ENCODE results near the gene CTNND2. TPM values are rescaled to one million over a fixed set of nuclear protein-coding genes. Genes with fewer than 3 reads are reported as not detected.

Gene CTNND2
- total RNA-seq, 2 donors from 2014 or later: not detected

- Histone ChIP-seq H3K27ac (no peak overlapping the region), H3K4me1 (ENCODE audit: control insufficient read depth in 1 of 2, low read depth in 2 of 2) (no peaks in the 10 kb centered on the region), H3K27me3 (replicated peaks; ENCODE audit: insufficient read depth) (no peaks in the 10 kb centered on the region), H3K9me3 (no peaks in the 10 kb centered on the region), H3K4me3 (no peak overlapping the region), H3K36me3 (no peaks in the 10 kb centered on the region)
- no peak for ATAC-seq (ENCODE audit: insufficient number of reproducible peaks, low FRiP score, low read depth)
- no peak for DNase-seq (ENCODE audit: low spot score)
- TF ChIP-seq CTCF (IDR thresholded peaks at IDR 0.05): no peak
These were observed 691.5 kb downstream of the CTNND2 start for GRCh38 chr5:11212706-11213105.

- DNase-seq (ENCODE audit: low spot score) (no peak), ATAC-seq (ENCODE audit: insufficient number of reproducible peaks, low FRiP score, low read depth) (no peak)
- Histone ChIP-seq H3K4me1 (ENCODE audit: control insufficient read depth in 1 of 2, low read depth in 2 of 2) (no peaks in the 10 kb centered on the region), H3K36me3 (no peaks in the 10 kb centered on the region), H3K4me3 (no peak overlapping the region), H3K9me3 (no peaks in the 10 kb centered on the region), H3K27ac (no peak overlapping the region), H3K27me3 (replicated peaks; ENCODE audit: insufficient read depth) (no peaks in the 10 kb centered on the region)
- TF ChIP-seq CTCF (IDR thresholded peaks at IDR 0.05): no peak
These were observed 706.5 kb downstream of the CTNND2 start for GRCh38 chr5:11197726-11198125.

- Histone ChIP-seq H3K4me3 (no peak overlapping the region), H3K27me3 (replicated peaks; ENCODE audit: insufficient read depth) (no peaks in the 10 kb centered on the region), H3K9me3 (no peaks in the 10 kb centered on the region), H3K36me3 (no peaks in the 10 kb centered on the region), H3K27ac (no peak overlapping the region), H3K4me1 (ENCODE audit: control insufficient read depth in 1 of 2, low read depth in 2 of 2) (no peaks in the 10 kb centered on the region)
- DNase-seq (ENCODE audit: low spot score) (no peak), ATAC-seq (ENCODE audit: insufficient number of reproducible peaks, low FRiP score, low read depth) (no peak)
- no peak for TF ChIP-seq CTCF (IDR thresholded peaks at IDR 0.05)
These were observed 712.6 kb downstream of the CTNND2 start for GRCh38 chr5:11191673-11192072.

- TF ChIP-seq CTCF (IDR thresholded peaks at IDR 0.05): no peak
- Histone ChIP-seq H3K36me3 (no peaks in the 10 kb centered on the region), H3K27me3 (replicated peaks; ENCODE audit: insufficient read depth) (no peaks in the 10 kb centered on the region), H3K27ac (no peak overlapping the region), H3K4me1 (ENCODE audit: control insufficient read depth in 1 of 2, low read depth in 2 of 2) (no peaks in the 10 kb centered on the region), H3K4me3 (no peak overlapping the region), H3K9me3 (no peaks in the 10 kb centered on the region)
- DNase-seq (ENCODE audit: low spot score) (no peak), ATAC-seq (ENCODE audit: insufficient number of reproducible peaks, low FRiP score, low read depth) (no peak)
These were observed 721.7 kb downstream of the CTNND2 start for GRCh38 chr5:11182441-11183080.

- Histone ChIP-seq H3K9me3 (no peaks in the 10 kb centered on the region), H3K27me3 (replicated peaks; ENCODE audit: insufficient read depth) (no peaks in the 10 kb centered on the region), H3K36me3 (no peaks in the 10 kb centered on the region), H3K4me1 (ENCODE audit: control insufficient read depth in 1 of 2, low read depth in 2 of 2) (no peaks in the 10 kb centered on the region), H3K27ac (no peak overlapping the region), H3K4me3 (no peak overlapping the region)
- TF ChIP-seq CTCF (IDR thresholded peaks at IDR 0.05): no peak
- DNase-seq (ENCODE audit: low spot score): no peak
- no peak for ATAC-seq (ENCODE audit: insufficient number of reproducible peaks, low FRiP score, low read depth)
These were observed 722.3 kb downstream of the CTNND2 start for GRCh38 chr5:11181940-11182339.

Measured in thoracic aorta (tissue), 2 donors.